T-cell (primary cell): ENCODE measurements around the gene MYCBP. TPM values are rescaled to one million over a fixed set of nuclear protein-coding genes. Genes with fewer than 3 reads are reported as not detected.
A peak's percentile ranks its signal among the peaks of the same experiment; 100 is the strongest.

Experiments
- ATAC-seq, 4 experiments: fragments of 200-7000 bp in 3 of 4; fragments of 150-1000 bp in 1 of 4; cut with Tn5 transposase; replicated peaks in 1 of 4; 1 replicate in 3 of 4; 2 replicates in 1 of 4; pipeline ENCODE4 v1.10.0; 2021; ENCODE audit warnings: moderate library complexity in 3 of 4, mild to moderate bottlenecking in 2 of 4, moderate number of reproducible peaks in 1 of 4
- CTCF ChIA-PET, 2 donors: fragments of 300-600 bp; sonication (Branson Sonifier 250); formaldehyde crosslinking; loops; one replicate each; lab custom pipeline; 2022; ENCODE audit warnings: antibody characterized with exemption in 2 of 2; lab: Charles Lee
- POLR2A ChIA-PET, 2 donors: fragments of 300-600 bp; sonication (Branson Sonifier 250); formaldehyde crosslinking; loops; one replicate each; lab custom pipeline; 2022; ENCODE audit warnings: antibody characterized with exemption in 2 of 2; lab: Charles Lee
- DNase-seq, 35 experiments: peaks; one replicate each; pipeline versions ENCODE4 v3.0.0 to v3.0.0-alpha.2; 2013 to 2023
- H3K27ac ChIP-seq: one replicate; pipeline ENCODE4 v1.5.1; 2013; ENCODE audit warnings: low read length
- H3K27me3 ChIP-seq, 2 experiments: replicated peaks in 1 of 2; 1 replicate in 1 of 2; 2 replicates in 1 of 2; pipeline versions ENCODE4 v1.6.1 to v1.7.0; 2013; ENCODE audit warnings: low read length in 1 of 2, mixed read lengths in 1 of 2; ENCODE audit not compliant: control insufficient read depth in 2 of 2, insufficient read depth in 2 of 2; ENCODE audit errors: extremely low read depth in 1 of 2
- H3K36me3 ChIP-seq, 2 donors: 1 replicate in 1 of 2; 2 replicates in 1 of 2; pipeline versions ENCODE4 v1.6.1 to v1.7.0; 2013; ENCODE audit warnings: low read length in 1 of 2; ENCODE audit not compliant: control insufficient read depth in 2 of 2, insufficient read depth in 1 of 2; ENCODE audit errors: extremely low read depth in 1 of 2
- H3K4me1 ChIP-seq, 2 experiments: 1 replicate in 1 of 2; 2 replicates in 1 of 2; pipeline versions ENCODE4 v1.6.1 to v1.7.0; 2013; ENCODE audit warnings: low read length in 2 of 2, mixed read lengths in 1 of 2; ENCODE audit not compliant: insufficient read depth in 2 of 2, control insufficient read depth in 1 of 2; ENCODE audit errors: extremely low read depth in 1 of 2
- H3K4me3 ChIP-seq, 2 donors: 1 replicate in 1 of 2; 2 replicates in 1 of 2; pipeline versions ENCODE4 v1.5.1 to v1.7.0; 2013; ENCODE audit warnings: mild to moderate bottlenecking in 2 of 2, low read length in 1 of 2, moderate library complexity in 1 of 2; ENCODE audit not compliant: control insufficient read depth in 1 of 2; ENCODE audit errors: extremely low read depth in 1 of 2
- H3K9me3 ChIP-seq: 2 replicates; pipeline ENCODE4 v1.7.0; 2013
- H3K27ac Mint-ChIP-seq, 2 donors: one replicate each; pipeline ENCODE4 v1.8.0; 2020 to 2021; ENCODE audit warnings: mild to moderate bottlenecking in 2 of 2, mixed read lengths in 2 of 2
- H3K27me3 Mint-ChIP-seq, 2 donors: one replicate each; pipeline ENCODE4 v1.8.0; 2021 to 2022; ENCODE audit warnings: mixed read lengths in 2 of 2
- H3K36me3 Mint-ChIP-seq: one replicate; pipeline ENCODE4 v1.8.0; 2021; ENCODE audit warnings: mixed read lengths
- H3K4me1 Mint-ChIP-seq, 3 donors: one replicate each; pipeline ENCODE4 v1.8.0; 2020 to 2022; ENCODE audit warnings: mixed read lengths in 3 of 3, mild to moderate bottlenecking in 1 of 3
- H3K4me3 Mint-ChIP-seq, 3 donors: one replicate each; pipeline ENCODE4 v1.8.0; 2020 to 2022; ENCODE audit warnings: mild to moderate bottlenecking in 3 of 3, mixed read lengths in 3 of 3, moderate library complexity in 3 of 3
- H3K9me3 Mint-ChIP-seq, 3 donors: one replicate each; pipeline ENCODE4 v1.8.0; 2020 to 2022; ENCODE audit warnings: mixed read lengths in 3 of 3
- WGBS: methylation state at CpG from one replicate; pipeline ENCODE4 v1.1.5; 2013; ENCODE audit warnings: missing lambda C conversion rate; ENCODE audit not compliant: insufficient coverage; 5-methylcytosine and 5-hydroxymethylcytosine counted together
- total RNA-seq, 35 experiments: library from RNA in 6 of 35; stranded (reverse) in 6 of 35; fragments of 120-200 nt in 1 of 35; gene quantifications; one replicate each; pipeline versions ENCODE4 v1.2.1 to v1.2.4 and lab custom pipeline; 2013 to 2026

Gene MYCBP
- total RNA-seq, 5 donors from 2014 or later (not counting 1 experiment from before 2014, with no cell fraction given), result 7.0 to 19.4 (median 17.2) TPM

GRCh38 chr1:38875811-38876210 is 2.7 kb upstream of the MYCBP start:
- DNase-seq (no peak), ATAC-seq (no peak)
- H3K4me3 Mint-ChIP-seq, result no peak overlapping the region
- no peaks in the 10 kb centered on the region for H3K36me3 Mint-ChIP-seq
- no peak overlapping the region for H3K27ac ChIP-seq
- no peaks in the 10 kb centered on the region for H3K27me3 ChIP-seq
- no peaks in the 10 kb centered on the region for H3K9me3 ChIP-seq
- H3K36me3 ChIP-seq, result no peaks in the 10 kb centered on the region
- POLR2A ChIA-PET, result no interaction called here
- no peak overlapping the region for H3K27ac Mint-ChIP-seq
- no peak overlapping the region for H3K4me3 ChIP-seq
- H3K9me3 Mint-ChIP-seq, result no peaks in the 10 kb centered on the region
- WGBS, result no CpG with 5 or more reads among the region's 2 CpGs
- H3K27me3 Mint-ChIP-seq, result no peaks in the 10 kb centered on the region
- peaks cover 17 to 30% (median 29%) of the 10 kb centered on the region in 3 donors for H3K4me1 Mint-ChIP-seq
- H3K4me1 ChIP-seq, result peaks cover 11% of the 10 kb centered on the region in 2 experiments
- CTCF ChIA-PET, result no interaction called here

- H3K27me3 ChIP-seq, result no peaks in the 10 kb centered on the region
- ATAC-seq (peak; percentile 19 to 42 (median 32)), DNase-seq (peak in 21 of 35 experiments; percentile 2 to 53 (median 17))
- peaks cover 11% of the 10 kb centered on the region in 2 experiments for H3K4me1 ChIP-seq
- no peaks in the 10 kb centered on the region for H3K9me3 Mint-ChIP-seq
- no peaks in the 10 kb centered on the region for H3K36me3 ChIP-seq
- POLR2A ChIA-PET, result interaction anchor here in 1 of 2 donors (0.6 to 1.4 kb wide), 2 partner anchors 154 to 332 kb away, joined by 3 read pairs; partner anchors contain the start of gene NDUFS5
- H3K9me3 ChIP-seq, result no peaks in the 10 kb centered on the region
- peak overlapping the region; percentile 43 for H3K27ac ChIP-seq
- CTCF ChIA-PET, result interaction anchor here in 1 of 2 donors (0.6 kb wide), 1 partner anchor 978 kb away, joined by 3 read pairs; no protein-coding TSS in a partner anchor
- peaks cover 9% of the 10 kb centered on the region for H3K36me3 Mint-ChIP-seq
- H3K4me1 Mint-ChIP-seq, result peaks cover 31 to 39% (median 39%) of the 10 kb centered on the region in 3 donors
- 0% methylated on average over 22 of the region's 25 CpGs for WGBS
- peak overlapping the region; percentile 52 to 75 for H3K27ac Mint-ChIP-seq
- H3K4me3 ChIP-seq, result peak overlapping the region; percentile 66 to 79
- no peaks in the 10 kb centered on the region for H3K27me3 Mint-ChIP-seq
- peak overlapping the region; percentile 86 to 90 (median 90) for H3K4me3 Mint-ChIP-seq
Observed at GRCh38 chr1:38872401-38873026, 634 bp downstream of the MYCBP start.

DNA sequence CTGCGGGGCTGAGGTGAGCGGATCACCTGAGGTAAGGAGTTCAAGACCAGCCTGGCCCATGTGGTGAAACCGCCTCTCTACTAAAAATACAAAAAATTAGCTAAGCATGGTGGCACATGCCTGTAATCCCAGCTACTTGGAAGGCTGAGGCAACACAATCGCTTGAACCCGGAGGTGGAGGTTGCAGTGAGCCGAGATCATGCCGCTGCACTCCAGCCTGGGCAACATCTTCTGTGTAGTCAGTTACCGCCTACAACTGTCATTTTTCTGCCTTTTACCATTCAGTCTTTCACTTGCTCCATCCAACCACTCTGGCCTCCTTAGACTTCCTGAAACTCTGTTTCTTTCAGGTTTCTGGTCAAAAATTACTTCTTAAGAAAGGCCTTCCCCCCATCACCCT is 2.2 kb downstream of the MYCBP start:
- Histone ChIP-seq H3K27ac (no peak overlapping the region), H3K9me3 (no peaks in the 10 kb centered on the region), H3K36me3 (peaks cover 0 to 2% of the 10 kb centered on the region in 2 donors), H3K4me3 (no peak overlapping the region), H3K27me3 (no peaks in the 10 kb centered on the region), H3K4me1 (peaks cover 11% of the 10 kb centered on the region in 2 experiments)
- Mint-ChIP-seq H3K4me3 (no peak overlapping the region), H3K36me3 (peaks cover 14% of the 10 kb centered on the region), H3K4me1 (peaks cover 31 to 39% (median 39%) of the 10 kb centered on the region in 3 donors), H3K27me3 (no peaks in the 10 kb centered on the region), H3K27ac (no peak overlapping the region), H3K9me3 (no peaks in the 10 kb centered on the region)
- 83% methylated on average over 6 of the region's 8 CpGs for WGBS
- DNase-seq (no peak), ATAC-seq (no peak)
- ChIA-PET POLR2A (interaction anchor here in 1 of 2 donors (1.0 kb wide), 1 partner anchor 238 kb away, joined by 3 read pairs; no protein-coding TSS in a partner anchor), CTCF (interaction anchor here (0.6 to 0.9 kb wide), 4 partner anchors 22 to 943 kb away, joined by 3 to 6 read pairs (median 3); no protein-coding TSS in a partner anchor)

GRCh38 chr1:38867208-38867607 is 5.9 kb downstream of the MYCBP start:
- Histone ChIP-seq H3K9me3 (no peaks in the 10 kb centered on the region), H3K4me1 (peaks cover 0 to 4% of the 10 kb centered on the region in 2 experiments), H3K4me3 (no peak overlapping the region), H3K27ac (no peak overlapping the region), H3K27me3 (no peaks in the 10 kb centered on the region), H3K36me3 (peaks cover 0 to 9% of the 10 kb centered on the region in 2 donors)
- Mint-ChIP-seq H3K36me3 (peaks cover 18% of the 10 kb centered on the region), H3K4me3 (no peak overlapping the region), H3K27ac (no peak overlapping the region), H3K27me3 (no peaks in the 10 kb centered on the region), H3K9me3 (no peaks in the 10 kb centered on the region), H3K4me1 (peaks cover 43 to 44% (median 44%) of the 10 kb centered on the region in 3 donors)
- no peak for ATAC-seq
- CTCF ChIA-PET, result interaction anchor here (0.7 to 1.0 kb wide), 3 partner anchors 10 to 1185 kb away, joined by 3 read pairs; no protein-coding TSS in a partner anchor
- POLR2A ChIA-PET, result interaction anchor here in 1 of 2 donors (0.6 kb wide), 1 partner anchor 12 kb away, joined by 4 read pairs; no protein-coding TSS in a partner anchor
- WGBS, result 100% methylated on average over 2 of the region's 8 CpGs
- DNase-seq, result no peak

GRCh38 chr1:38865112-38865715 is 7.9 kb downstream of the MYCBP start:
- no peaks in the 10 kb centered on the region for H3K27me3 ChIP-seq
- Mint-ChIP-seq H3K27ac (peak overlapping the region in 1 of 2 donors; percentile 16), H3K4me3 (no peak overlapping the region), H3K27me3 (no peaks in the 10 kb centered on the region), H3K36me3 (peaks cover 18% of the 10 kb centered on the region), H3K9me3 (no peaks in the 10 kb centered on the region), H3K4me1 (peaks cover 38 to 49% (median 47%) of the 10 kb centered on the region in 3 donors)
- DNase-seq (no peak), ATAC-seq (no peak)
- POLR2A ChIA-PET, result no interaction called here
- H3K4me3 ChIP-seq, result no peak overlapping the region
- H3K27ac ChIP-seq, result no peak overlapping the region
- CTCF ChIA-PET, result no interaction called here
- no peaks in the 10 kb centered on the region for H3K9me3 ChIP-seq
- peaks cover 1 to 10% of the 10 kb centered on the region in 2 experiments for H3K4me1 ChIP-seq
- peaks cover 0 to 9% of the 10 kb centered on the region in 2 donors for H3K36me3 ChIP-seq
- 90% methylated on average over 2 of the region's 4 CpGs for WGBS

DNA sequence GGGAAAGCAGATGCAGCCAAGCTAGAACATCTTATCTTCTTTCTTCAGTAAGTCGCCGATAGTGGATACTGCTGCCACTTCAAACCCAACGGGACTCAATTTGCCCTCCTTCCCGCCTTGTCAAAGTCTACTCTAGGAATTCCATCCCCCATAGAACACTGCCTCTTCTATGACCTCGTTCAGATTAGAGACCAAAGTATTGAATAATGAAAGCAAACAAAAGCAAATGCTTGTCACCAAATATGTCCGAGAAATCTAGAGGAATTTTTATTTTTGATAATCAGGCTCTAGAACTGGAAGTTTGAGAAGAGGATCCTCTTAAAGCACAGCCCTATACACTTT is 12.7 kb downstream of the MYCBP start:
- CTCF ChIA-PET, result no interaction called here

More for the DNA sequence above, 12.7 kb downstream of the MYCBP start:
- ATAC-seq, result no peak
- POLR2A ChIA-PET, result no interaction called here
- H3K36me3 Mint-ChIP-seq, result peaks cover 11% of the 10 kb centered on the region
- Histone ChIP-seq H3K4me3 (peak overlapping the region; percentile 83 to 89), H3K4me1 (peaks cover 9 to 28% of the 10 kb centered on the region in 2 experiments), H3K27ac (no peak overlapping the region), H3K27me3 (no peaks in the 10 kb centered on the region), H3K9me3 (no peaks in the 10 kb centered on the region), H3K36me3 (peaks cover 2 to 15% of the 10 kb centered on the region in 2 donors)
- peak overlapping the region; percentile 76 to 83 for H3K27ac Mint-ChIP-seq
- peak overlapping the region; percentile 81 to 94 (median 90) for H3K4me3 Mint-ChIP-seq
- no peak for DNase-seq
- 0% methylated on average over 3 of the region's 6 CpGs for WGBS
- H3K27me3 Mint-ChIP-seq, result no peaks in the 10 kb centered on the region
- H3K4me1 Mint-ChIP-seq, result peaks cover 46 to 72% (median 62%) of the 10 kb centered on the region in 3 donors
- H3K9me3 Mint-ChIP-seq, result no peaks in the 10 kb centered on the region
